ENCODE results near the gene BCL7A. TPM values are rescaled to one million over a fixed set of nuclear protein-coding genes. Genes with fewer than 3 reads are reported as not detected.
"Not testable (repeated sequence)": the region's sequence is repeated elsewhere in the genome, so short reads cannot be mapped to it uniquely, and the experiment has no call there.

Gene BCL7A
- total RNA-seq, 6 experiments from 2014 or later, result 3.5 to 6.4 (median 4.6) TPM

DNA sequence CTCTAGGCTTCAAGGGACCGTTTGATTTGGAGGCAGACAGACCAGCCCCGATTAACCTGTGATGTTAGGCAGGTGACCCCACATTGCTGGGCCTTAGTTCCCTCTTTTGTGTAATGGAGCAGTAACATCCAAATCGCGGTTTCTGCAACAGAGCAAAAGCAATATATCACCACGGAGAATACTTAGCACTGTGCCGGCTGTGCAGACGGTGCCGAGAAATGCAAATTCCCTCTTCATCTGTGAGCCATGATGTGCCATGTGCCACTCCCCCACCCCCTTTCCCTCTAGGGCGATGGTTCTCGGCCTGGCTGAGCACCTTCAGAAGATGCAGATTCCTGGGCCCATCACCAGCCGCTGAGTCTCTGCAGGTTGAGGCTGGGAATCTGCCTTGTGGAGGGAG, 10.9 kb downstream of the BCL7A start:
- no peak for DNase-seq
- WGBS (ENCODE audit: insufficient coverage, low coverage, low lambda C conversion rate, missing lambda C conversion rate), result 80% methylated on average over 7 of the region's 11 CpGs
- H3K4me3 ChIP-seq, result no peak overlapping the region
- TF ChIP-seq POLR2A (IDR thresholded peaks at IDR 0.05), result no peak
- no peak for TF ChIP-seq CTCF (IDR thresholded peaks at IDR 0.05)
- no peaks in the 10 kb centered on the region for H3K27me3 ChIP-seq
- H3K9me3 ChIP-seq, result no peaks in the 10 kb centered on the region
- ATAC-seq, result no peak
- peaks cover 0 to 10% (median 0%) of the 10 kb centered on the region in 4 donors for H3K36me3 ChIP-seq
- no peak overlapping the region for H3K27ac ChIP-seq
- intact Hi-C loops (cut with DNase I), result no loop called here
- no peaks in the 10 kb centered on the region for H3K4me1 ChIP-seq

DNA sequence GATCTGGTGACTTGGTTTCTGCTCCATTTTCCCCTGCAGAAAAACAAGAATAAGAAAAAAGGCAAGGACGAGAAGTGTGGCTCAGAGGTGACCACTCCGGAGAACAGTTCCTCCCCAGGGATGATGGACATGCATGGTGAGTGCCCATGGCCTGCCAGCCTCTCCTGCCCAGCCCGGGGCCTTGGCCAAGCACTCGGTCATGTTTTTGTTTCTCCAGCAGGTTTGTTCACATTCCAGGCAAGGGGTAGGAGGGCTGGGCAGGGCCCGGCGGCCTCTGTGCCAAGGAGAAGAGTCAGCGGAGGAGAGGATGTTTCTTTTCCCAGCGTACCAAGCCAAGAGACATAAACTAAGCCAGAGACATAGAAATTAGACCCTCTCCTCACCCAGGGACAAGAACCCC, 13.6 kb downstream of the BCL7A start:
- no peaks in the 10 kb centered on the region for H3K27me3 ChIP-seq
- no peak overlapping the region for H3K4me3 ChIP-seq
- intact Hi-C loops (cut with DNase I), result no loop called here
- no peak for DNase-seq
- no peak for ATAC-seq
- H3K4me1 ChIP-seq, result no peaks in the 10 kb centered on the region
- no peaks in the 10 kb centered on the region for H3K9me3 ChIP-seq
- TF ChIP-seq CTCF (IDR thresholded peaks at IDR 0.05), result no peak
- no peak for TF ChIP-seq POLR2A (IDR thresholded peaks at IDR 0.05)
- peaks cover 0 to 10% (median 0%) of the 10 kb centered on the region in 4 donors for H3K36me3 ChIP-seq
- H3K27ac ChIP-seq, result no peak overlapping the region
- 100% methylated on average over 2 of the region's 8 CpGs for WGBS (ENCODE audit: insufficient coverage, low coverage, low lambda C conversion rate, missing lambda C conversion rate)

- H3K27me3 ChIP-seq, result no peaks in the 10 kb centered on the region
- WGBS (ENCODE audit: insufficient coverage, low coverage, low lambda C conversion rate, missing lambda C conversion rate), result 94% methylated on average over 5 of the region's 6 CpGs
- H3K36me3 ChIP-seq, result peaks cover 0 to 10% (median 0%) of the 10 kb centered on the region in 4 donors
- H3K4me3 ChIP-seq, result no peak overlapping the region
- H3K4me1 ChIP-seq, result peaks cover 0 to 3% (median 0%) of the 10 kb centered on the region in 4 donors
- ATAC-seq, result no peak
- intact Hi-C loops (cut with DNase I), result no loop called here
- H3K27ac ChIP-seq, result no peak overlapping the region
- H3K9me3 ChIP-seq, result no peaks in the 10 kb centered on the region
- no peak for DNase-seq
- TF ChIP-seq POLR2A (IDR thresholded peaks at IDR 0.05) (no peak), CTCF (IDR thresholded peaks at IDR 0.05) (no peak)
Observed at GRCh38 chr12:122036153-122036552, 14.5 kb downstream of the BCL7A start.

DNA sequence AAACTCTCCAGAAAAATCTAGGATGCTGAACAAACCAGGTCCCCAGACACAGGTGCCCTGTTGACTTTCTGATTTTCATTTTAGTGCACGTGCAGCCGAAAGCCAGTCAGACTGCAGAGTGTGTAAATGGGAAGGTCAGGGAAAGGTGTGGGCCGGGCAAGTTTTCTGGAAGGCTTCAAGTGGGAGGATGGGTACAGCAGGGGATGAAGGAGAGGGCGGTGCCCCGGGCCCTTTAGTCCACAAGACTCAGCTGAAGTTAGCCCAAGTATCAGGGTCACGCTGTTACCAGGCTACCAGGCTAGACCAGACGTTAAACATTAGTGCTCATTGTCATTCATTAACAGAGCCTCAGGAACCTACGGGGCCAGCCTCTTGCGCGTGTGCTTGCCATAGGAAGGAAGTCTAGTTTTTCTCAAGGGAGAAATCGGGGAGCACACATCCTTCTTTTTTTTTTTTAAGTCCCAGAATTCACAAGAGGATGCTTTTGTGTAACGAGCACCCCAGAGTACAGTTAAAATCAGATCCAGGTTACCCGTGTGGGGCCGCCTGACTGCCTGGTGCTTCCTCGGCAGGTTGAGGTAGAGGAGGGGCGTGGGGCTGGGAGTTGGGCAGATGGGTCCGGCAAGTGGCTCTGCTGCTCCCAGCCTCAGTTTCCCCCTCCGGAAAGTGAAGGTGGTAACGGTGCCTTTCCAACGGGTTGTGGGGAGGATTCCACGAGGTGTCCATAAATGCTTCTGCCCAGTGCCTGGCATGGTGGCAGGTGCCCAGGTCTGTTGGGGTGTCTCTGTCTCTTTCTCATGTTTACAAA, 19.1 kb downstream of the BCL7A start:
- peak overlapping the region in 2 of 3 donors; percentile 11 to 44 for H3K27ac ChIP-seq
- 29% methylated on average over 11 of the region's 21 CpGs for WGBS (ENCODE audit: insufficient coverage, low coverage, low lambda C conversion rate, missing lambda C conversion rate)
- no peaks in the 10 kb centered on the region for H3K27me3 ChIP-seq
- intact Hi-C loops (cut with DNase I), result no loop called here
- peaks cover 0 to 9% (median 0%) of the 10 kb centered on the region in 4 donors for H3K4me1 ChIP-seq
- ATAC-seq, result peak; percentile 94 to 98 (median 94)
- peaks cover 0 to 13% (median under 1%) of the 10 kb centered on the region in 4 donors for H3K36me3 ChIP-seq
- peak in 1 of 3 donors; percentile 70 for DNase-seq
- H3K9me3 ChIP-seq, result no peaks in the 10 kb centered on the region
- no peak overlapping the region for H3K4me3 ChIP-seq
- no peak for TF ChIP-seq POLR2A (IDR thresholded peaks at IDR 0.05)
- no peak for TF ChIP-seq CTCF (IDR thresholded peaks at IDR 0.05)

DNA sequence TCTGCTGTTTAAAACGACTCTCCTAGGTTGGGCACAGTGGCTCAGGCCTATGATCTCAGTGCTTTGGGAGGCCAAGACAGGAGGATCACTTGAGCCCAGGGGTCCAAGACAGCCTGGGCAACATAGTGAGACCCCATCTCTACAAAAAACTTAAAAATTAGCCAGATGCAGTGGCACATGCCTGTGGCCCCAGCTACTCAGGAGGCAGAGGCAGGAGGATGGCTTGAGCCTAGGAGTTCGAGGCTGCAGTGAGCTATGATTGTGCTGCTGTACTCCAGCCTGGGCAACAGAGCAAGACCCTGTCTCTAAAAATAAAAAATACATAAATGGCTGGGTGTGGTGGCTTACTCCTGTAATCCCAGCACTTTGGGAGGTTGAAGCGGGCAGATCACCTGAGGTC, 19.8 kb downstream of the BCL7A start:
- 100% methylated on average over 1 of the region's 3 CpGs for WGBS (ENCODE audit: insufficient coverage, low coverage, low lambda C conversion rate, missing lambda C conversion rate)

More for the DNA sequence above, 19.8 kb downstream of the BCL7A start:
- DNase-seq; H3K27me3 ChIP-seq; H3K4me1 ChIP-seq; ATAC-seq; H3K9me3 ChIP-seq; H3K4me3 ChIP-seq; H3K36me3 ChIP-seq; intact Hi-C loops (cut with DNase I): not testable (repeated sequence)
- peak overlapping the region in 1 of 3 donors; percentile 11 for H3K27ac ChIP-seq

Measured in right lobe of liver (tissue), 6 donors.